Embryonic facial prominence (tissue), 1 donor: ENCODE measurements around the gene UGDH.

Source experiments
- DNase-seq: peaks from one replicate; pipeline ENCODE4 v3.0.0-alpha.2; 2016; ENCODE audit errors: extremely low spot score

The UGDH gene

DNA sequence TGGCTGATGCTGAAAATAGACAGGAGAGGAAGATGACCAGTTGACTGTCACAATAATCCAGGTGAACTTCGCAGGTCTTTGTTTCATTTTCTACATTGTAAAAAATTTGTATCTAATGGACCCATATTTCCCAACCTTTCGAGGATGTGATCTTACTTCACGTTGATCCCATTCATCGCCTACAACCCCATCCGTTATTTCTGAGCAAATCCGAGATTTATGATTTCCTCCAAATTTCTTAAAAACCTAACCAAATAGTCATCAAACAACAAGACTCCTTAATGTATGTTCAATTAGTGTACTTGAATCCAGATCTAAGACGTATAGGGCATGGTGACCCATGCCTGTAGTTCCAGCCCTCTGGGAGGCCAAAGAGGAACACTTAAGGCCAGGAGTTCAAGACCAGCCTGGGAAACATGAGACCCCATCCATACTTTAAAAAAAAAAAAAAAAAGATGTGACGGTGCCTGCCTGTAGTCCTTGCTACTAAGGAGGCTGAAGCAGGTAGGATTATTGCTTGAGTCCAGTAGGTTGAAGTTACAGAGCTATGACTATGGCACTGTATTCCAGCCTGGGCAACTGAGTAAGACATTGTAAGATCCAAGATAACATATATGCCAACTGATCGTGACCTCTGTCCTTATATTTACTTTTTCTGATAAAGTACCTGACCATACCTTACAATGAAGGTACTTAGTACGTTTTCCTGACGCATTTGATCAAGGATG is 74.2 kb downstream of the UGDH start:
- DNase-seq, result no peak

DNA sequence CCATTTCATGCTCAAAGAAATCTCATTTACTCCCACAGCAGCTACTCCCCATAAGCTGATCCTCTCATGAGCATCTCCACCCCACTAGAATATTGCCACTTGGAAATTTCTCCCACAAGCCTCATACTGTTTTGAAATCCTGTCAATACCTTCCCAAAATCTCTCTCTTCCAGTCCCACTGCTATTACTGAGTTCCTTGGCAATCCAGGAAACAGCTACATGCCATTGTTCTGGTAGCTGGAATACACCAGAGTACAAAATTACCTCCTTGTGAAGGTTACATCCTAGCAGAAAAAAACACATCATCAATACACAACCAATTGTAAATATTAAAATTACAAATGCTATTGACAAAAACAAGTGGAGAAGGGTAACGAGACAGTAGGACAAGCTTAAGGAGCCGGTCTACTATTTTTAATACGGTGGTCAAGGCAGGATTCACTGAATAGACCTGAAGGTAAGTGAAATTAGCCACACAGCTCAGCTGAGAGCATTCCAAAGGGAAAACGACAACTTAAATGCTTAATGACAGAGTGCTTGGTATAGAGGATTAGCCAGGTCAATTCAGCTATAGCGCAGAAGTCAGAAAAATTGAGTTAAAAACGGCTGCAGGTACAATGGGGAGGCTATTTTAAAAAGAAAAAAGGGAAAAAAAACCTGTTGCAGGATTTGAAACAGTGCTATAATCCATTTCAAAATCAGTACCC is 74.9 kb downstream of the UGDH start:
- no peak for DNase-seq

GRCh38 chr4:39451423-39452023 is 75.7 kb downstream of the UGDH start:
- DNase-seq, result no peak

DNA sequence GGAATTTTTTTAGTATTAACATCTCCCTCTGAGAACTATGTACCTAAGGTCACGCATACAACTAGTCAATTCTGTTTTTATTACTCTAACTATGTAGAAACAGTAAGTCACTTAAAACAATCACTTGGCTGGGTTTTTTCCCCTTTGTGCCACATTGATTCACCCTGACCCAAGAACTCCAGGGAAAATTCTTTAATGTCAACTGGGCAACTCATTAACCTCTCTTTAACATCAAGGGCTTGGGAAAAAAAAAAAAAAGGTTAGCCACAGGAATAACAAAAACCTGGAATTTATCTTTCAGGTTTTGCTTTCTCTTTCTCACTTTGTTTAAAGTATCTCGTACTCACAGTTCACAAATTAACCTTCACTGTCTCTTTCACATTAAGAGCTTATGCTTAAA is 76.6 kb downstream of the UGDH start:
- DNase-seq, result no peak
